Lower lobe of right lung (tissue), 2 donors: ENCODE results near the gene IGFL2. TPM values are rescaled to one million over a fixed set of nuclear protein-coding genes. Genes with fewer than 3 reads are reported as not detected.
"Not testable (repeated sequence)": the region's sequence is repeated elsewhere in the genome, so short reads cannot be mapped to it uniquely, and the experiment has no call there.

ENCODE experiments used
- ATAC-seq, 2 donors: fragments of 200-7000 bp; cut with Tn5 transposase; one replicate each; pipeline ENCODE4 v1.9.1; 2020 to 2022; ENCODE audit warnings: mild to moderate bottlenecking in 2 of 2, moderate library complexity in 2 of 2
- DNase-seq: peaks from one replicate; pipeline ENCODE4 v3.0.0-alpha.2; 2020
- H3K27ac ChIP-seq: fragments of 200-600 bp; one replicate; pipeline ENCODE4 v1.8.0; 2022
- H3K27me3 ChIP-seq: fragments of 200-600 bp; one replicate; pipeline ENCODE4 v1.8.0; 2022; ENCODE audit warnings: low read depth
- H3K36me3 ChIP-seq: fragments of 200-600 bp; one replicate; pipeline ENCODE4 v1.8.0; 2022; ENCODE audit warnings: mild to moderate bottlenecking
- H3K4me1 ChIP-seq: fragments of 200-600 bp; one replicate; pipeline ENCODE4 v1.8.0; 2022
- H3K4me3 ChIP-seq: fragments of 200-600 bp; one replicate; pipeline ENCODE4 v1.8.0; 2022; ENCODE audit warnings: mild to moderate bottlenecking
- H3K9me3 ChIP-seq: fragments of 200-600 bp; one replicate; pipeline ENCODE4 v1.8.0; 2022
- CTCF ChIP-seq: fragments of 200-600 bp; IDR thresholded peaks from one replicate; pipeline ENCODE4 v1.8.0; 2022; ENCODE audit warnings: antibody characterized with exemption, mild to moderate bottlenecking
- intact Hi-C: fragments of 100-400 bp; cut with DNase I; formaldehyde crosslinking; loops from one replicate; pipeline ENCODE4 v1.11.0; 2022
- total RNA-seq: library from RNA; stranded (reverse); fragmentation: NEBNext Ultra II Directional; extraction: Animal tissue kit (Norgen Biotek cat#: 25700); gene quantifications from one replicate; pipeline ENCODE4 v1.2.1, GENCODE V29; 2021
- donor health status: DM: no; HTN: yes; CAD: no; lungs with severe emphysema.

The IGFL2 gene
- total RNA-seq, 1 donor from 2014 or later, result not detected

- no peak for DNase-seq
- no peak for ATAC-seq
Measured at GRCh38 chr19:46155237-46155636, 7.2 kb downstream of the IGFL2 start.

GRCh38 chr19:46159418-46160232, 11.6 kb downstream of the IGFL2 start:
- Histone ChIP-seq H3K9me3 (no peaks in the 10 kb centered on the region), H3K27ac (no peak overlapping the region), H3K4me3 (no peak overlapping the region), H3K4me1 (no peaks in the 10 kb centered on the region), H3K27me3 (peaks cover 27% of the 10 kb centered on the region), H3K36me3 (no peaks in the 10 kb centered on the region)
- no peak for DNase-seq
- TF ChIP-seq CTCF, result no peak
- no peak for ATAC-seq
- intact Hi-C loops, result no loop called here

More at GRCh38 chr19:46155237-46155636, 7.2 kb downstream of the IGFL2 start:
- Histone ChIP-seq H3K4me1 (no peaks in the 10 kb centered on the region), H3K27me3 (peaks cover 48% of the 10 kb centered on the region), H3K36me3 (no peaks in the 10 kb centered on the region), H3K27ac (no peak overlapping the region), H3K9me3 (no peaks in the 10 kb centered on the region), H3K4me3 (no peak overlapping the region)
- intact Hi-C loops, result no loop called here
- TF ChIP-seq CTCF, result no peak

- no peaks in the 10 kb centered on the region for H3K36me3 ChIP-seq
- H3K9me3 ChIP-seq, result no peaks in the 10 kb centered on the region
- no peak overlapping the region for H3K27ac ChIP-seq
- DNase-seq (no peak), ATAC-seq (no peak)
- no peaks in the 10 kb centered on the region for H3K4me1 ChIP-seq
- intact Hi-C loops, result no loop called here
- TF ChIP-seq CTCF, result no peak
- H3K27me3 ChIP-seq, result peaks cover 26% of the 10 kb centered on the region
- H3K4me3 ChIP-seq, result no peak overlapping the region
Measured at GRCh38 chr19:46160233-46160775, 12.3 kb downstream of the IGFL2 start.

- ATAC-seq, result not testable (repeated sequence)
Measured at GRCh38 chr19:46161642-46162257, 13.7 kb downstream of the IGFL2 start.

GRCh38 chr19:46162731-46163130, 14.7 kb downstream of the IGFL2 start:
- Histone ChIP-seq H3K27me3 (peaks cover 16% of the 10 kb centered on the region), H3K36me3 (no peaks in the 10 kb centered on the region), H3K9me3 (no peaks in the 10 kb centered on the region), H3K4me3 (no peak overlapping the region), H3K27ac (no peak overlapping the region), H3K4me1 (no peaks in the 10 kb centered on the region)
- TF ChIP-seq CTCF, result no peak
- ATAC-seq, result no peak
- intact Hi-C loops, result no loop called here
- DNase-seq, result no peak

More at GRCh38 chr19:46161642-46162257, 13.7 kb downstream of the IGFL2 start:
- H3K4me1 ChIP-seq, H3K4me3 ChIP-seq, H3K36me3 ChIP-seq, H3K27ac ChIP-seq, H3K9me3 ChIP-seq, intact Hi-C loops, DNase-seq: not testable (repeated sequence)
- H3K27me3 ChIP-seq, result peaks cover 11% of the 10 kb centered on the region
